Stimulated activated naive CD4-positive, alpha-beta T cell (primary cell): Measurements from ENCODE around the gene PIWIL1.

Source experiments
- DNase-seq, 6 experiments: peaks; one replicate each; lab custom pipeline; 2025; lab: John Stamatoyannopoulos, UW

PIWIL1 gene

DNA sequence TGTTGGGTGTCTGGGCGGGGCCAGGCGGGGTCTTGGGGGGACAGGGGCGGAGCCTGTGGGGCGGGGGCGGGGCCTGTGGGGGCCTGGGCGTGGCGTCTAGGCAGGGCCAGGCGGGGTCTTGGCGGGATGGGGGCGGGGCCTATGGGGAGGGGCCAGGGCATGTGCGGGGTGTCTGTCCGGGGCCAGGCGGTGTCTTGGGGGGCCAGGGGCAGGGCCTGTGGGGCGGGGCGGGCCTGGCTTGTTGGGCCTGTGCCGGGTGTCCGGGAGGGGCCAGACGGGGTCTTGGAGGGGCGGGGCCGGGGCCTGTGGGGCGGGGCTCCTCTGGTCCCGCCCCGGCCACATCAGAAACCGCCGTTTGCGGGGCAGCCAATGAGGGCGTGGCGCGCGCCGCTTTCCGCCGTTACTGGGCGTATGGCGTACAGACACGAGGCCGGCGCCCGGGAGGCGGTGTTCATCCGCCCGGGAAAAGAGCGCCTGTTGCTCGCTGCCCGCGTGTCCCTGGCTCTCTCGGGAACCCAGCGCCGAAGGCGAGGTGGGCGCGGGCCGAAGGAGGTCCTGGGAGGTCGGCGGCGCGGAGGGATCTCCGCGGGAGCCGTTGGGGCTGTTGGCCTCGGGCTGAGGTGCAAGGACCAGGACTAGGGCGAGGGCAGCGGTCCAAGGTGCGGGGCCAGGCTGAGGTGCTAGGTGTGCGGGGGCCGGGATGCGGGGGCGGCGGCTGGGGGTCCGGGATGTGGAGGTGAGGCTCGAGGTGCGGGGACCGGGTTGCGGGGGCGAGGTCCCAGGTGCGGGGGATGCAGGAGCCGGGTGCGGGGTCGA is at the start of gene PIWIL1:
Gene PIWIL1, plus strand, starts transcription at position 400 of the 816 bp plus-strand sequence. CDS start 4,705 bp downstream, outside the sequence.
- DNase-seq: no peak

GRCh38 chr12:130288206-130288605 is 49.5 kb upstream of the PIWIL1 start:
- DNase-seq: no peak

- DNase-seq: no peak
These were observed 49.0 kb upstream of the PIWIL1 start for GRCh38 chr12:130288691-130289090.

GRCh38 chr12:130290114-130290513 is 47.6 kb upstream of the PIWIL1 start:
- DNase-seq: no peak

DNA sequence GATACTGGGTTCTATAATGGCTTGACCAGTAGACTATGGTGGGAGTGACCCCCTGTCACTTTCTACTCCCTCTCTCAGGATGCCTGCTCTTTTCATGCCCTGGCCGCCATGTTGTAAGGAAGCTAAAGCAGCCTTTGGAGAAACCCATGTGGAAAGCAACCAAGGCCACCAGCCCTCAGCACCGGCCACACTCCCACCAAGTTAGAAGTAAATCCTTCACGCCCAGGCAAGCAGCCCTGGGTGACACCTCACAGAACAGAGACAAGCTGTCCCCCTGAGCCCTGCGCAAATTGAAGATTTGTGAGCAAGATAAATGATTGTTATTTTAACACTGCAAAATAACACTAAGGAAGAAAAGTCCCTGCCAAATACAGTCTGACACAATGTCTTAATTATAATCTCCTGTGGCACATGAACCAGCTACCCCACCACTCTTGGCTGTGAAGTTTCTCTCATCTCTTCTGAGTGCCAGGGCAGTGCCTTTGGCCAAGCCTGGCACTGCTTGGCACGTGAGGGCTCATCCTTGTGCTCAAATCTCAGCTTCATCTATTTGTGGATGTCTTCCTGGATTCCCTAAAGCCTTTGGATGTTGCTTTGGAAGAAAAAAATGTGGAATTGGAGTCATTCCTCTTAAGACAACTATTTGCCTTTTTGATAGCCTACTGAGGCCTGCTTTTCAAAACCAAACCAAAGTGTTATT is 39.2 kb upstream of the PIWIL1 start:
- no peak for DNase-seq

- DNase-seq: no peak
These were observed 38.1 kb upstream of the PIWIL1 start for GRCh38 chr12:130299574-130299973.

GRCh38 chr12:130300090-130300489 is 37.6 kb upstream of the PIWIL1 start:
- DNase-seq: no peak

DNA sequence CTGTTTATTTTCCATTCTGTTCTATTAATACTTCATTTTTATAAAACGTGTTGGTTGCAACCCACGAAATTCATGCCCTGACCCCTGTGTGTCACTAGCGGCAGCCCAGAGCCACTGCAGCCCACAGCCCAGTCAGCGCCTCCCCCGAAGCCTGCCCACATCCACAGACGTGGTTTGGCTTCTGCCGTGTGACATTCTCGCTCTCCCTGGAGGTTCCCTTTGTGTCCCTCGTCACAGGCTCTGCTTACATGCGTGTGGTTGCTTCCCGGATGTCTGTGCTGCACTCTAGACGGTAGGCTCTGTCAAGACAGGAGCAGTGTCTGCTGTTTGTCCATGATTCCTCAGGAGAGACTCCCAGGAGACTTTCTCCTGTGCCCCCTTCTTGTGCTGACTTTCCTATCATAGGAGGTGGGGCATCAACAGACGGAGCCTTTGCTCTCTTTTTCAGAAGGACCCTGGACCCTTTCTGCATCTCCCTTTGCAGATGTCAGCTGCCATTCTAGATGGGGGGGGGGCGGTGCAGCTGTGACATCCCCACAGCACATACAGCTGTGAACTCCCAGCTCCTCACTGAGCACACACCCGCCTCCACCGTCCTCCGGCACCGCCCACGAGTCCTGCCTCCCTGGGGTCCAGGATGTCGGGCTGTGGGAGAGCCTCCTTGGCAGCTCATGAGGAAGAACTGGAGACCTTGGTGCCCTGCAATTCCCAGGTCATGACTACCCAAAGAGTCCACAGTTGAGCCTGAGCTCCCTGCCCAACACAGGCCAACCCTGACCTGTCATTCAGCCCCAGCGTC is 36.8 kb upstream of the PIWIL1 start:
- no peak for DNase-seq

DNA sequence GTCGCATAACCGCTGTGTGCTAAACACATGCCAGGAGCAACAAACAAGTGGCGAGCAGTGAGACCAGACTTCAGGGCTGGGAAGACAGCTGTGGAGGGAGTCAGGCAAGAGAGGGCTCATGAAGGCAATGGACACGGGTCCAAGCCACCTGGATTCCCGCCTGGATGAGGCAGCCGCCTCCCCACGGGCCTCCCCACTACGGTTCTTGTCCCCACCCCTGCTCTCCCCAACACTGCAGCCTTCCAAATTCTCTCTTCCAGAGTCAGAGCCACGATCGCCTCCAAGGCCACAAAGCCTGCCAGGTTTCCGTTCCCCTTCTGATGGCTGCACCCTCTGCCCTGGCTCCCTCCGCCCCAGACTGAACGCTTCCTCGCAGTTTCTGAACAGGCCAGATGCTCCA is 36.1 kb upstream of the PIWIL1 start:
- no peak for DNase-seq

DNA sequence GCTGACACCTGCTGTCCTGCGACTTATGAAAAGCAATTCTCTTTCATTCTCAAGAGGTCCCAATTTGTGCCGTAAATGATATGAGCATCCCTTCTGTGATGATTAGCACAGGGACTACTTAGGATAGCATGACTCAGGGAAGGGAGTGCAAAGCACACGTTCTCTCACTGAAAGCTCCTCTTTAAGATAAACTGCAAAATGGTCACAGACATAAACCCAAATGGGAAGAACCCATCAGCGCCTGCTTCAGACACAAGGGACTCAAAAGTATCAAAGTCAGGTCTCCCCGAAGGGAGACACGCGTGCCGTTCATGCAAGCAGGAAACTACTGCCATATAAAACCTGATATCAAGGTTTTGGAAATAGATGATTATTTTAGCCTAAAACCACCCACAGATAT is 33.9 kb upstream of the PIWIL1 start:
- DNase-seq: no peak

- no peak for DNase-seq
These were observed 29.8 kb upstream of the PIWIL1 start for GRCh38 chr12:130307859-130308258.

GRCh38 chr12:130308393-130308792 is 29.3 kb upstream of the PIWIL1 start:
- no peak for DNase-seq

GRCh38 chr12:130316251-130316650 is 21.4 kb upstream of the PIWIL1 start:
- DNase-seq: peak in 2 of 6 experiments; percentile 5 to 19

DNA sequence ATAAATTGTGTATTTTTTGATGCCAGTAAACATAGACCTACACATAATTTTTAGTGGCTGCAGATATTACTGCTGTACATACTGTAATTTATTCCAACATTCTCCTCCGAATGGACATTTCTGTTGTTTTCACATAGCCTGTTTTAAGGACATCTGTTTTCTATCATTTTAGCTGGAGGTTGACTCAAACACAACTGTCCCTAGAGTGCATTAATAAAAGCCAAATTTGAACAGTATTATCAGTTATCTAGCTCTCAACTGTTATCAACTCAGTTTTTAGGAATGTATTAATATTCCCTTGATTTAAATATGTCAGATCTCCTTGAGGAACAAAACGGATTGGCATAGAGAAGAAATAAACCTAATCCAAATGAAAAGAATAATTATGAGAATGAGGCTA is 17.2 kb upstream of the PIWIL1 start:
- no peak for DNase-seq

DNA sequence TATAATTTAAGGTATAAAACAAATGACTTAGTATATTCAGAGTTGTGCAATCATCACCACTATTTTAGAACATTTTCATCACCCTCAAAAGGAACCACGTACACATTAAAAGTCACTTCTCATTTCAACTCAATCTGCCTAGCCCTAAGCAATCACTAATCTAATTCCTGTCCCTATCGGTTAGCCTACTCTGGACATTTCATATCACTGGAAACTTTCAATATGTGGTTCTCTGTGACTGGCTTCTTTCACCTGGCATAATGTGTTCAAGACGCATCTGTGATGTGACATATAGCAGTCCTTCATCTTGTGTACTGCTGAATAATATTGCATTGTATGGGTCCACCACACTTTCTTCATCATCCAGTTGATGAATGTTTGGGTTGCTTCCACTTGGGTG is 15.4 kb upstream of the PIWIL1 start:
- DNase-seq: no peak

- no peak for DNase-seq
These were observed 7.0 kb upstream of the PIWIL1 start for GRCh38 chr12:130330685-130331084.

DNA sequence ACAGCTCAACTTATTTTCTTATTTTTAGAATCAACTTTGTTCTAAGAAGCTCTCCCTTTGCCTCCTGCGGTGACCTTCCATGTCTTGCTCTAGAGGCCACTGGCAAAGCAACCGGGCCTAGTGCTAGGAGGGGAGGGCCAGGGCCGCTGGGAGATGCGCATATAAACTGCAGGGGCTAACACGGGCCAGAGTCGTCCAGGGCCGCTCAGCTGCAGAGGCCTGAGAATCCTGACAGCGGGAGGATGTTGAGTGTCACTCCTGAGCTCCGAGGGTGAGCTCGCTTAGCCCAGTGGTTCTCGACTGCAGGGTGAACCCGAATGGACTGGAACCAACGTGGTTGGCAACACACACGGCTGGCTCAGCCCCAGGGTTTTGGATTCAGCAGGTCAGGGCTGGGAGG is 6.5 kb upstream of the PIWIL1 start:
- DNase-seq: no peak

GRCh38 chr12:130333341-130333740 is 4.3 kb upstream of the PIWIL1 start:
- DNase-seq: no peak

DNA sequence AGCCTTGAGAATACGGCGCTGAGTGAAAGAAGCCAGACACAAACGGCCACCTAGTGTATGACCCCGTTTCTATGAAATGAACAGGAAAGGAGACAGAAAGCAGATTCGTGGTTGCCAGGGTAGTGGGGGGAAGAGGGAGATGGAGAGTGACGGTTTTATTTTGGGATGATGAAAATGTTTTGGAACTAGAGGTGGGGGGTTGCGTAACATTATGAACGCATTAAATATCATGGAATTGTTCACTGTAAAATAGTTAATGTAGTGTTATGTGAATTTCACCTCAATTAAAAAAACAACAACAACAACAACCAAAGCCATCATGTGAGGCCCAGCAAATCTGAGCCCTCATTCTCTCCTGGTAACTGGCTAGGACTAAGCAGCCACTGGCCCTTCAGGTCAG is 3.3 kb upstream of the PIWIL1 start:
- no peak for DNase-seq

- DNase-seq: no peak
These were observed 2.8 kb upstream of the PIWIL1 start for GRCh38 chr12:130334937-130335336.

GRCh38 chr12:130335517-130336392 is 1.9 kb upstream of the PIWIL1 start:
- DNase-seq: peak in 4 of 6 experiments; percentile 18 to 67 (median 48)
